GM18505 (cell line): ENCODE measurements around the gene PHF13.
"Not testable (repeated sequence)": the region's sequence is repeated elsewhere in the genome, so short reads cannot be mapped to it uniquely, and the experiment has no call there.

ENCODE experiments used
- ATAC-seq: cut with Tn5 transposase; IDR thresholded peaks from one replicate; pipeline ENCODE4 v1.9.1; 2021; ENCODE audit not compliant: unreplicated experiment
- POLR2A ChIP-seq: IDR thresholded peaks from 4 replicates; pipeline ENCODE4 v1.6.1; 2011; ENCODE audit warnings: borderline replicate concordance; ENCODE audit not compliant: insufficient read depth, insufficient read length; ENCODE audit errors: extremely low read depth

The PHF13 gene

GRCh38 chr1:6632588-6633514, 19.3 kb downstream of the PHF13 start:
- TF ChIP-seq POLR2A = no peak
- no peak for ATAC-seq

- no peak for ATAC-seq
- no peak for TF ChIP-seq POLR2A
Observed at GRCh38 chr1:6634371-6635052, 21.0 kb downstream of the PHF13 start.

GRCh38 chr1:6635161-6635909, 21.8 kb downstream of the PHF13 start:
- no peak for TF ChIP-seq POLR2A
- ATAC-seq = no peak

GRCh38 chr1:6635910-6636760, 22.6 kb downstream of the PHF13 start:
- no peak for ATAC-seq
- no peak for TF ChIP-seq POLR2A

GRCh38 chr1:6636778-6637177, 23.2 kb downstream of the PHF13 start:
- ATAC-seq = not testable (repeated sequence)

GRCh38 chr1:6637770-6638169, 24.2 kb downstream of the PHF13 start:
- ATAC-seq = no peak
- TF ChIP-seq POLR2A = no peak

- no peak for ATAC-seq
- TF ChIP-seq POLR2A = no peak
Observed at GRCh38 chr1:6638226-6638625, 24.7 kb downstream of the PHF13 start.

- not testable (repeated sequence) for ATAC-seq
Observed at GRCh38 chr1:6640867-6641266, 27.3 kb downstream of the PHF13 start.

GRCh38 chr1:6645018-6645417, 31.5 kb downstream of the PHF13 start:
- no peak for TF ChIP-seq POLR2A
- ATAC-seq = no peak

GRCh38 chr1:6646499-6647148, 33.1 kb downstream of the PHF13 start:
- TF ChIP-seq POLR2A = no peak
- ATAC-seq = no peak

GRCh38 chr1:6648556-6648955, 35.0 kb downstream of the PHF13 start:
- no peak for ATAC-seq
- TF ChIP-seq POLR2A = no peak

GRCh38 chr1:6651909-6652308, 38.4 kb downstream of the PHF13 start:
- ATAC-seq = no peak
- no peak for TF ChIP-seq POLR2A
